Ishikawa (cell line): ENCODE results near the gene SYCP2L.

Source experiments
- CEBPB ChIP-seq: IDR thresholded peaks from 2 replicates; pipeline ENCODE4 v1.6.1; 2012
- CREB1 ChIP-seq: IDR thresholded peaks from 2 replicates; pipeline ENCODE4 v1.6.1; 2012; ENCODE audit warnings: low read depth
- EGR1 ChIP-seq: IDR thresholded peaks from 2 replicates; pipeline ENCODE4 v1.6.1; 2012
- EP300 ChIP-seq: IDR thresholded peaks from 2 replicates; pipeline ENCODE4 v1.6.1; 2012; ENCODE audit warnings: borderline replicate concordance
- FOXM1 ChIP-seq: IDR thresholded peaks from 2 replicates; pipeline ENCODE4 v1.6.1; 2012; ENCODE audit warnings: low read depth, borderline replicate concordance
- MAX ChIP-seq: IDR thresholded peaks from 2 replicates; pipeline ENCODE4 v1.6.1; 2012
- NFIC ChIP-seq: IDR thresholded peaks from 2 replicates; pipeline ENCODE4 v1.6.1; 2012
- RAD21 ChIP-seq: IDR thresholded peaks from 2 replicates; pipeline ENCODE4 v1.6.1; 2012; ENCODE audit warnings: low read depth
- TAF1 ChIP-seq: IDR thresholded peaks from 2 replicates; pipeline ENCODE4 v1.6.1; 2012; ENCODE audit warnings: low read depth, mild to moderate bottlenecking
- TCF12 ChIP-seq: IDR thresholded peaks from 2 replicates; pipeline ENCODE4 v1.6.1; 2012; ENCODE audit warnings: low read depth
- TEAD4 ChIP-seq: IDR thresholded peaks from 2 replicates; pipeline ENCODE4 v1.6.1; 2012
- YY1 ChIP-seq: IDR thresholded peaks from 2 replicates; pipeline ENCODE4 v1.6.1; 2012; ENCODE audit warnings: low read depth
- ZBTB7A ChIP-seq: IDR thresholded peaks from 2 replicates; pipeline ENCODE4 v1.6.1; 2012; ENCODE audit warnings: low read depth
- TF ChIP-seq, protein P1 (sequence below): IDR thresholded peaks from 2 replicates; pipeline ENCODE4 v1.6.1; 2012; ENCODE audit warnings: low read depth, mild to moderate bottlenecking
- TF ChIP-seq, protein P2 (sequence below): IDR thresholded peaks from 2 replicates; pipeline ENCODE4 v1.6.1; 2012

Gene SYCP2L

DNA sequence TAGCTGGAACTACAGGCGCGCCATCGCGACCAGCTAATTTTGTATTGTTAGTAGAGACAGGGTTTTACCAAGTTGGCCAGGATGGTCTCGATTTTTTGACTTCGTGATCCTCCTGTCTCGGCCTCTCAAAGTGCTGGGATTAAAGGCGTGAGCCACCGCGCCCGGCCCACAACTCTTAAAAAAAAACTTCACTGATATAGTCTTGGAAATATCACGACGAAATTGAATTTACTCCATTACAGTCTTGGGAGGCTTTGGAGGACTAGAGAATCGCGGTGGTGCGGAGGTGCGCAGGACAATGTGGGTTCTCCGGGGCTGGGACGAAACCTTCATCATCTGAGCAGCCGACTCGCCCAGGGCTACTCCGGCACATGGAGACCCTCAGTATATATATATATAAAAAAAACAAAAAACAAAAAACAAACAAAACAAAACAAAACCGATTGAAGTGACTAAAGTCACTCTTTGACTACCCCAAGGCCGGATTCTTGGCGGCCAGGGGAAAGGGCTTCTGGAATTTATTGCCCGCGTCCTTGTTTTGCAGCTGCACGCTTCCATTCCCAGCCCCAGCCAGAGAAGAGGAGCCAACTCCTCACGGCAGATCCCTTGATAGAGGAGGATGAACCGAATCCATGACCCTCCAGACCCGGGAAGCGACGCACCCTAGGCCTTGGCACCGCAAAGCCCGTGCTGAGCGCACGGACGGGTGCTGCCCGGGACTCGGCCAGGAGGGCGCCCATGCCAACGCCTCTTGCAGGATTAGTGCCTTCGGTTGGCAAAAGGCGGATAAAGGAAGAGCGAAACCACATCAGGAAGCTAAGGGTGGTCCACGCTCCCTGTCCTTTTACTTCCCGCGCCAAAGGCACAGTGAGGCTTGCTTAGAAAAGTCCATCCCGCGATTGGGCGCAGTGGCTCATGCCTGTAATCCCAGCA lies 3.3 kb upstream of the SYCP2L start:
- no peak for TF ChIP-seq EP300
- TF ChIP-seq MAX = no peak
- no peak for TF ChIP-seq YY1

DNA sequence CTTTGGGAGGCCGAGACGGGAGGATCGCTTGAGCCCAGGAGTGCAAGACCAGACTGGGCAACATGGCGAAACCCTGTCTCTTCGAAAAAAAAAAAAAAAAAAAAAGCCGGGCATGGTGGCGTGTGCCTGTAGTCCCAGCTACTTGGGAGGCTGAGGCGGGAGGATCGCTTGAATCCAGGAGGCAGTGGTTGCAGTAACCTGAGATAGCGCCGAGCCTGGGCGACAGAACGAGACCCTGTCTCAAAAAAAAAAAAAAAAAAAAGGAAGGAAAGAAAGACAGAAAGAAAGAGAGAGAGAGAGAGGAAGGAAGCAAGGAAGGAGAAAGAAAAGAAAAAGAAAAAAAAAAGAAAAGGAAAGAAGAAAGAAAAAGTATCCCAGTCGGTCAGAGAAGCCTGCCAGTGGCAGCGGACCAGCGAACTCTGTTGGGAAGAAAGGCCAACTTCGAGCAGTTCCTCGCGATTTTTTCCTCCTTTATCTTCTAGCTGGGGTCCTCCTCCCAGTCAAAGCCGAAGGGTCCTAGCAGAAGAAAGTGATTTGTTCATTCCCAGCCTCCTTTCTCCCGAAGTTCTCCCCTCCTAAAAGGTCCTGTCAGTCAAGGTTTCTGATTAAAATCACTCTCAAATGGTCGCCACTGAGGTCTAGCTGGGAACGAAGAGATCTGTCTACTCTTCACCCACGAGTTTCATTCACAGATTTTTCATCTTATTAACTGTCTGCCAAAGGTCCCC lies 2.4 kb upstream of the SYCP2L start:
- TF ChIP-seq, protein P1, sequence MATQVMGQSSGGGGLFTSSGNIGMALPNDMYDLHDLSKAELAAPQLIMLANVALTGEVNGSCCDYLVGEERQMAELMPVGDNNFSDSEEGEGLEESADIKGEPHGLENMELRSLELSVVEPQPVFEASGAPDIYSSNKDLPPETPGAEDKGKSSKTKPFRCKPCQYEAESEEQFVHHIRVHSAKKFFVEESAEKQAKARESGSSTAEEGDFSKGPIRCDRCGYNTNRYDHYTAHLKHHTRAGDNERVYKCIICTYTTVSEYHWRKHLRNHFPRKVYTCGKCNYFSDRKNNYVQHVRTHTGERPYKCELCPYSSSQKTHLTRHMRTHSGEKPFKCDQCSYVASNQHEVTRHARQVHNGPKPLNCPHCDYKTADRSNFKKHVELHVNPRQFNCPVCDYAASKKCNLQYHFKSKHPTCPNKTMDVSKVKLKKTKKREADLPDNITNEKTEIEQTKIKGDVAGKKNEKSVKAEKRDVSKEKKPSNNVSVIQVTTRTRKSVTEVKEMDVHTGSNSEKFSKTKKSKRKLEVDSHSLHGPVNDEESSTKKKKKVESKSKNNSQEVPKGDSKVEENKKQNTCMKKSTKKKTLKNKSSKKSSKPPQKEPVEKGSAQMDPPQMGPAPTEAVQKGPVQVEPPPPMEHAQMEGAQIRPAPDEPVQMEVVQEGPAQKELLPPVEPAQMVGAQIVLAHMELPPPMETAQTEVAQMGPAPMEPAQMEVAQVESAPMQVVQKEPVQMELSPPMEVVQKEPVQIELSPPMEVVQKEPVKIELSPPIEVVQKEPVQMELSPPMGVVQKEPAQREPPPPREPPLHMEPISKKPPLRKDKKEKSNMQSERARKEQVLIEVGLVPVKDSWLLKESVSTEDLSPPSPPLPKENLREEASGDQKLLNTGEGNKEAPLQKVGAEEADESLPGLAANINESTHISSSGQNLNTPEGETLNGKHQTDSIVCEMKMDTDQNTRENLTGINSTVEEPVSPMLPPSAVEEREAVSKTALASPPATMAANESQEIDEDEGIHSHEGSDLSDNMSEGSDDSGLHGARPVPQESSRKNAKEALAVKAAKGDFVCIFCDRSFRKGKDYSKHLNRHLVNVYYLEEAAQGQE = no peak
- no peak for TF ChIP-seq CEBPB
- TF ChIP-seq CREB1 = no peak
- TF ChIP-seq, protein P2, sequence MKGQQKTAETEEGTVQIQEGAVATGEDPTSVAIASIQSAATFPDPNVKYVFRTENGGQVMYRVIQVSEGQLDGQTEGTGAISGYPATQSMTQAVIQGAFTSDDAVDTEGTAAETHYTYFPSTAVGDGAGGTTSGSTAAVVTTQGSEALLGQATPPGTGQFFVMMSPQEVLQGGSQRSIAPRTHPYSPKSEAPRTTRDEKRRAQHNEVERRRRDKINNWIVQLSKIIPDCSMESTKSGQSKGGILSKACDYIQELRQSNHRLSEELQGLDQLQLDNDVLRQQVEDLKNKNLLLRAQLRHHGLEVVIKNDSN = no peak
- no peak for TF ChIP-seq RAD21
- TF ChIP-seq NFIC = no peak
- no peak for TF ChIP-seq EP300
- TF ChIP-seq EGR1 = no peak
- TF ChIP-seq FOXM1 = no peak

- TF ChIP-seq RAD21 (no peak), TEAD4 (no peak), TAF1 (no peak), FOXM1 (no peak), YY1 (no peak), TCF12 (no peak), EGR1 (no peak)
- TF ChIP-seq, protein P2 = no peak
Measured at GRCh38 chr6:10890151-10890550, 3.3 kb downstream of the SYCP2L start.

GRCh38 chr6:10891960-10892359 lies 5.1 kb downstream of the SYCP2L start:
- no peak for TF ChIP-seq TCF12
- TF ChIP-seq ZBTB7A = no peak
- TF ChIP-seq TEAD4 = no peak

- TF ChIP-seq TCF12 (no peak), YY1 (no peak), CREB1 (no peak), EGR1 (no peak), NFIC (no peak), TAF1 (no peak)
- TF ChIP-seq, protein P2 = no peak
Measured at GRCh38 chr6:10894958-10895357, 8.1 kb downstream of the SYCP2L start.

- TF ChIP-seq ZBTB7A (no peak), TEAD4 (no peak), NFIC (no peak), MAX (no peak), TAF1 (no peak)
- TF ChIP-seq, protein P1 = no peak
Measured at GRCh38 chr6:10896691-10897090, 9.8 kb downstream of the SYCP2L start.
